Measurements from ENCODE around the gene USF3. TPM values are rescaled to one million over a fixed set of nuclear protein-coding genes. Genes with fewer than 3 reads are reported as not detected.

USF3 gene
- total RNA-seq, 4 donors from 2014 or later, result 11.5 to 18.3 (median 12.6) TPM

- Histone ChIP-seq H3K4me3 (no peak overlapping the region), H3K36me3 (no peaks in the 10 kb centered on the region), H3K9me3 (no peaks in the 10 kb centered on the region), H3K4me1 (peaks cover 0 to 9% (median 0%) of the 10 kb centered on the region in 3 donors), H3K27ac (no peak overlapping the region), H3K27me3 (no peaks in the 10 kb centered on the region)
- 80 to 82% methylated on average over 8 of the region's 8 CpGs for WGBS, 2 donors
- intact Hi-C loops (cut with DNase I), result no loop called here
- DNase-seq, result no peak
- no peak for TF ChIP-seq CTCF (IDR thresholded peaks at IDR 0.05)
- TF ChIP-seq POLR2A (IDR thresholded peaks at IDR 0.05), result no peak
Observed at GRCh38 chr3:113634782-113635474, 61.5 kb downstream of the USF3 start.

- no peaks in the 10 kb centered on the region for H3K9me3 ChIP-seq
- no peak overlapping the region for H3K27ac ChIP-seq
- H3K4me1 ChIP-seq, result peaks cover 0 to 16% (median 3%) of the 10 kb centered on the region in 3 donors
- intact Hi-C loops (cut with DNase I), result no loop called here
- H3K36me3 ChIP-seq, result no peaks in the 10 kb centered on the region
- 76 to 78% methylated on average over 6 of the region's 6 CpGs for WGBS, 2 donors
- no peak overlapping the region for H3K4me3 ChIP-seq
- H3K27me3 ChIP-seq, result no peaks in the 10 kb centered on the region
- DNase-seq, result no peak
- no peak for TF ChIP-seq POLR2A (IDR thresholded peaks at IDR 0.05)
- TF ChIP-seq CTCF (IDR thresholded peaks at IDR 0.05), result no peak
Observed at GRCh38 chr3:113631573-113631972, 64.9 kb downstream of the USF3 start.

- no peaks in the 10 kb centered on the region for H3K9me3 ChIP-seq
- no peaks in the 10 kb centered on the region for H3K27me3 ChIP-seq
- intact Hi-C loops (cut with DNase I), result no loop called here
- no peak overlapping the region for H3K4me3 ChIP-seq
- H3K36me3 ChIP-seq, result no peaks in the 10 kb centered on the region
- no peak for TF ChIP-seq POLR2A (IDR thresholded peaks at IDR 0.05)
- TF ChIP-seq CTCF (IDR thresholded peaks at IDR 0.05), result no peak
- 65 to 66% methylated on average over 3 of the region's 3 CpGs for WGBS, 2 donors
- H3K4me1 ChIP-seq, result peaks cover 0 to 18% (median 3%) of the 10 kb centered on the region in 3 donors
- DNase-seq, result no peak
- peak overlapping the region in 2 of 4 donors; percentile 27 to 66 for H3K27ac ChIP-seq
Observed at GRCh38 chr3:113630956-113631542, 65.4 kb downstream of the USF3 start.

- Histone ChIP-seq H3K36me3 (no peaks in the 10 kb centered on the region), H3K4me3 (no peak overlapping the region), H3K9me3 (no peaks in the 10 kb centered on the region), H3K27me3 (no peaks in the 10 kb centered on the region), H3K4me1 (peaks cover 0 to 18% (median 3%) of the 10 kb centered on the region in 3 donors), H3K27ac (peak overlapping the region in 2 of 4 donors; percentile 27 to 66)
- no peak for DNase-seq
- TF ChIP-seq POLR2A (IDR thresholded peaks at IDR 0.05) (no peak), CTCF (IDR thresholded peaks at IDR 0.05) (no peak)
- WGBS, 2 donors, result 71 to 77% methylated on average over 16 of the region's 16 CpGs
- intact Hi-C loops (cut with DNase I), result no loop called here
Observed at GRCh38 chr3:113629584-113630421, 66.6 kb downstream of the USF3 start.

GRCh38 chr3:113628788-113629187, 67.7 kb downstream of the USF3 start:
- peaks cover 0 to 18% (median 3%) of the 10 kb centered on the region in 3 donors for H3K4me1 ChIP-seq
- intact Hi-C loops (cut with DNase I), result no loop called here
- H3K27ac ChIP-seq, result no peak overlapping the region
- no peaks in the 10 kb centered on the region for H3K36me3 ChIP-seq
- 79 to 92% methylated on average over 6 of the region's 6 CpGs for WGBS, 2 donors
- no peaks in the 10 kb centered on the region for H3K27me3 ChIP-seq
- no peaks in the 10 kb centered on the region for H3K9me3 ChIP-seq
- no peak for DNase-seq
- no peak overlapping the region for H3K4me3 ChIP-seq
- TF ChIP-seq POLR2A (IDR thresholded peaks at IDR 0.05), result no peak
- no peak for TF ChIP-seq CTCF (IDR thresholded peaks at IDR 0.05)

All from esophagus squamous epithelium (tissue), 5 donors.